Measurements from ENCODE around the gene THSD4.

DNA sequence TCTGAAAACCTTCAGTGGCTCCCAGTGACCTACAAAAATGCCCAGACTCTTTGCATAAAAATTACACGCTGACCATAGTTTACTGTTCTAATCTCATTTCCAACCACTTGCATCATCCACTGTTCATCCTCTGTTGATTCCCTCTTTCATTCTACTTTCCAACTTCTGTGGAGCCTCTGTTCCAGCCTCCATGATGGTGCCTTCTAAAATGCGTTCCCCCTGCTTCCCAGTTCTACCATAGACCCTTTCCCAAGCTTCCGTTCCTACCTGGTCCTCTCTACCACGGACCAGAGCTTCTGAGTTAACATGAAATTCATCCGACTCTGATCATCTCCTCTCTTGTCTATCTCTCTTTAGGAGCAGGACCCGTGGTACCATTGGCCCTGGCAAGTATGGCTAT is 127.0 kb downstream of the THSD4 start:
- TF ChIP-seq, protein P1, sequence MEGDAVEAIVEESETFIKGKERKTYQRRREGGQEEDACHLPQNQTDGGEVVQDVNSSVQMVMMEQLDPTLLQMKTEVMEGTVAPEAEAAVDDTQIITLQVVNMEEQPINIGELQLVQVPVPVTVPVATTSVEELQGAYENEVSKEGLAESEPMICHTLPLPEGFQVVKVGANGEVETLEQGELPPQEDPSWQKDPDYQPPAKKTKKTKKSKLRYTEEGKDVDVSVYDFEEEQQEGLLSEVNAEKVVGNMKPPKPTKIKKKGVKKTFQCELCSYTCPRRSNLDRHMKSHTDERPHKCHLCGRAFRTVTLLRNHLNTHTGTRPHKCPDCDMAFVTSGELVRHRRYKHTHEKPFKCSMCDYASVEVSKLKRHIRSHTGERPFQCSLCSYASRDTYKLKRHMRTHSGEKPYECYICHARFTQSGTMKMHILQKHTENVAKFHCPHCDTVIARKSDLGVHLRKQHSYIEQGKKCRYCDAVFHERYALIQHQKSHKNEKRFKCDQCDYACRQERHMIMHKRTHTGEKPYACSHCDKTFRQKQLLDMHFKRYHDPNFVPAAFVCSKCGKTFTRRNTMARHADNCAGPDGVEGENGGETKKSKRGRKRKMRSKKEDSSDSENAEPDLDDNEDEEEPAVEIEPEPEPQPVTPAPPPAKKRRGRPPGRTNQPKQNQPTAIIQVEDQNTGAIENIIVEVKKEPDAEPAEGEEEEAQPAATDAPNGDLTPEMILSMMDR (conservative IDR thresholded peaks at IDR 0.05; ENCODE audit: low read length): no peak
- TF ChIP-seq EZH2phosphoT487 (IDR thresholded peaks at IDR 0.05; ENCODE audit: borderline replicate concordance): no peak

Measured in Loucy (cell line).